B cell (primary cell): ENCODE measurements around the gene OR1J1. TPM values are rescaled to one million over a fixed set of nuclear protein-coding genes. Genes with fewer than 3 reads are reported as not detected.

Experiments
- ATAC-seq: fragments of 200-7000 bp; cut with Tn5 transposase; one replicate; pipeline ENCODE4 v1.10.0; 2021; ENCODE audit warnings: low read depth, mild to moderate bottlenecking, moderate number of reproducible peaks, moderate library complexity
- CTCF ChIA-PET: fragments of 350-600 bp; sonication (Branson Sonifier 250); formaldehyde crosslinking; loops from one replicate; lab custom pipeline; 2021; ENCODE audit warnings: antibody characterized with exemption, inconsistent platforms; lab: Charles Lee
- POLR2A ChIA-PET: fragments of 350-600 bp; sonication (Branson Sonifier 250); formaldehyde crosslinking; loops from one replicate; lab custom pipeline; 2021; ENCODE audit warnings: antibody characterized with exemption; lab: Charles Lee
- DNase-seq: peaks from one replicate; pipeline ENCODE4 v3.0.0; 2013
- H2AFZ ChIP-seq: 2 replicates; pipeline ENCODE4 v1.6.1; 2012; ENCODE audit warnings: mild to moderate bottlenecking, low read depth, low read length; ENCODE audit not compliant: insufficient read depth, poor library complexity, severe bottlenecking
- H3K27ac ChIP-seq, 2 donors: 1 replicate in 1 of 2; 2 replicates in 1 of 2; pipeline ENCODE4 v1.5.1; 2012 to 2013; ENCODE audit warnings: low read length in 2 of 2, mild to moderate bottlenecking in 2 of 2, moderate library complexity in 1 of 2
- H3K27me3 ChIP-seq, 4 experiments: fragments of 200-600 bp in 1 of 4; sonication (generic) in 1 of 4; replicated peaks in 1 of 4; 1 replicate in 2 of 4; 2 replicates in 2 of 4; pipeline versions ENCODE4 v1.6.1 to v1.7.0; 2013 to 2016; ENCODE audit warnings: low read length in 3 of 4, mild to moderate bottlenecking in 2 of 4, mixed read lengths in 1 of 4, moderate library complexity in 1 of 4; ENCODE audit not compliant: insufficient read depth in 4 of 4, control insufficient read depth in 3 of 4; ENCODE audit errors: control extremely low read depth in 1 of 4
- H3K36me3 ChIP-seq, 2 experiments: replicated peaks in 1 of 2; 1 replicate in 1 of 2; 2 replicates in 1 of 2; pipeline versions ENCODE4 v1.6.1 to v1.7.1; 2013; ENCODE audit warnings: low read length in 1 of 2; ENCODE audit not compliant: insufficient read depth in 2 of 2, control insufficient read depth in 1 of 2; ENCODE audit errors: control extremely low read depth in 1 of 2, extremely low read depth in 1 of 2
- H3K4me1 ChIP-seq, 2 donors: fragments of 200-600 bp in 1 of 2; sonication (generic) in 1 of 2; 1 replicate in 1 of 2; 2 replicates in 1 of 2; pipeline versions ENCODE4 v1.5.1 to v1.6.1; 2013 to 2017; ENCODE audit warnings: low read length in 2 of 2; ENCODE audit not compliant: control insufficient read depth in 2 of 2, insufficient read depth in 2 of 2
- H3K4me2 ChIP-seq: replicated peaks from 2 replicates; pipeline ENCODE3; 2012; ENCODE audit warnings: mild to moderate bottlenecking, low read depth, low read length; ENCODE audit not compliant: poor library complexity, severe bottlenecking
- H3K4me3 ChIP-seq, 5 experiments: fragments of 200-600 bp in 1 of 5; sonication (generic) in 1 of 5; 1 replicate in 3 of 5; 2 replicates in 2 of 5; pipeline versions ENCODE4 v1.5.1 to v1.7.0; 2011 to 2016; ENCODE audit warnings: low read length in 4 of 5, mild to moderate bottlenecking in 4 of 5, low read depth in 2 of 5, control low read depth in 1 of 5, moderate library complexity in 1 of 5; ENCODE audit not compliant: insufficient read depth in 1 of 5; ENCODE audit errors: control extremely low read depth in 1 of 5, extremely low read depth in 1 of 5
- H3K79me2 ChIP-seq: fragments of 200-600 bp; sonication (generic); one replicate; pipeline ENCODE4 v1.6.0; 2016; ENCODE audit warnings: low read length; ENCODE audit not compliant: control insufficient read depth, insufficient read depth
- H3K9ac ChIP-seq: fragments of 200-600 bp; sonication (generic); 2 replicates; pipeline ENCODE4 v1.6.1; 2017; ENCODE audit warnings: mild to moderate bottlenecking, low read length, moderate library complexity
- H3K9me3 ChIP-seq, 3 donors: one replicate each; pipeline versions ENCODE4 v1.6.1 to v1.7.1; 2013; ENCODE audit warnings: low read length in 2 of 3; ENCODE audit not compliant: control insufficient read depth in 2 of 3, insufficient read depth in 1 of 3; ENCODE audit errors: control extremely low read depth in 1 of 3
- H4K20me1 ChIP-seq: 2 replicates; pipeline ENCODE4 v1.6.0; 2012; ENCODE audit warnings: mild to moderate bottlenecking, low read length; ENCODE audit not compliant: insufficient read depth, control insufficient read depth, poor library complexity, severe bottlenecking
- H3K27ac Mint-ChIP-seq: one replicate; pipeline ENCODE4 v1.8.0; 2021; ENCODE audit warnings: mixed read lengths
- H3K27me3 Mint-ChIP-seq: one replicate; pipeline ENCODE4 v1.8.0; 2021; ENCODE audit warnings: mixed read lengths
- H3K4me1 Mint-ChIP-seq: one replicate; pipeline ENCODE4 v1.8.0; 2021; ENCODE audit warnings: mixed read lengths
- H3K4me3 Mint-ChIP-seq: one replicate; pipeline ENCODE4 v1.8.0; 2021; ENCODE audit warnings: mixed read lengths
- H3K9me3 Mint-ChIP-seq: one replicate; pipeline ENCODE4 v1.8.0; 2022; ENCODE audit warnings: mixed read lengths; ENCODE audit not compliant: insufficient read depth
- EZH2 ChIP-seq: IDR thresholded peaks from 2 replicates; pipeline ENCODE4 v1.6.1; 2012; ENCODE audit warnings: borderline replicate concordance, low read depth, mild to moderate bottlenecking, moderate library complexity, low read length; ENCODE audit not compliant: insufficient read depth, poor library complexity, severe bottlenecking
- WGBS: methylation state at CpG from one replicate; pipeline ENCODE4 v1.1.5; 2013; ENCODE audit warnings: missing lambda C conversion rate; ENCODE audit not compliant: insufficient coverage; 5-methylcytosine and 5-hydroxymethylcytosine counted together
- intact Hi-C: fragments of 100-400 bp; cut with micrococcal nuclease; formaldehyde crosslinking; loops from one replicate; pipeline ENCODE4 v1.10.0; 2022
- polyA plus RNA-seq: library from polyadenylated mRNA; depleted of rRNA; stranded (reverse); fragments of >200 nt; gene quantifications from 2 replicates; pipeline ENCODE4 v1.2.3, GENCODE V29; 2012
- total RNA-seq, 2 donors: library from RNA; stranded (reverse); fragments of 120-200 nt in 1 of 2; gene quantifications; 1 replicate in 1 of 2; 2 replicates in 1 of 2; pipeline versions ENCODE4 v1.2.3 to v1.2.4, GENCODE V29; 2013 to 2022
- TF ChIP-seq, protein P1 (sequence below): fragments of 200-600 bp; IDR thresholded peaks from one replicate; pipeline ENCODE4 v1.8.0; 2022; ENCODE audit warnings: antibody characterized with exemption, mild to moderate bottlenecking

OR1J1 gene
- total and polyA plus RNA-seq, 2 donors (not counting 1 experiment from before 2014, with no cell fraction given): not detected

DNA sequence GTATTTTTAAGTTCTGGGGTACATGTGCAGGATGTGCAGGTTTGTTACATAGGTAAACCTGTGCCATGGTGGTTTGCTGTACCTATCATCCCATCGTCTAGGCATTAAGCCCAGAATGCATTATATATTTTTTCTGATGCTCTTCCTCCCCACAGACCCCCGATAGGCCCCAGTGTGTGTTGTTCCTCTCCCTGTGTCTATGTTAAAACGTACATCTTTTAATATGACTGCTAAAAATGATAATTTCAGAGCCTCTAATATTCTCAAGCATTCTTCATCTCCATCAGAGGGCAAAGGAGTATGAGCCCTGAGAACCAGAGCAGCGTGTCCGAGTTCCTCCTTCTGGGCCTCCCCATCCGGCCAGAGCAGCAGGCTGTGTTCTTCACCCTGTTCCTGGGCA is 32.8 kb upstream of the OR1J1 start, which contains the start of gene OR1J2:
OR1J2 (plus strand) TSS at position 301 of the 400 bp plus-strand sequence; CDS start at position 301, 0 bp downstream.
- intact Hi-C loops: no loop called here
- no peaks in the 10 kb centered on the region for H3K9me3 Mint-ChIP-seq
- peaks cover 34% of the 10 kb centered on the region for H3K27me3 Mint-ChIP-seq
- Histone ChIP-seq H3K27me3 (no peaks in the 10 kb centered on the region), H3K36me3 (no peaks in the 10 kb centered on the region), H3K27ac (no peak within 1 kb of the TSS), H3K4me2 (no peak within 1 kb of the TSS), H3K4me3 (no peak within 1 kb of the TSS), H3K4me1 (no peaks in the 10 kb centered on the region), H4K20me1 (no peaks in the 10 kb centered on the region), H3K9ac (no peak within 1 kb of the TSS), H3K79me2 (no peaks in the 10 kb centered on the region), H2AFZ (no peak within 1 kb of the TSS), H3K9me3 (no peaks in the 10 kb centered on the region)
- DNase-seq (no peak), ATAC-seq (no peak)
- ChIA-PET POLR2A (no interaction called here), CTCF (no interaction called here)
- no peak within 1 kb of the TSS for H3K4me3 Mint-ChIP-seq
- no peaks in the 10 kb centered on the region for H3K4me1 Mint-ChIP-seq
- 87% methylated on average over 3 of the region's 6 CpGs for WGBS
- TF ChIP-seq EZH2: no peak
- TF ChIP-seq, protein P1, sequence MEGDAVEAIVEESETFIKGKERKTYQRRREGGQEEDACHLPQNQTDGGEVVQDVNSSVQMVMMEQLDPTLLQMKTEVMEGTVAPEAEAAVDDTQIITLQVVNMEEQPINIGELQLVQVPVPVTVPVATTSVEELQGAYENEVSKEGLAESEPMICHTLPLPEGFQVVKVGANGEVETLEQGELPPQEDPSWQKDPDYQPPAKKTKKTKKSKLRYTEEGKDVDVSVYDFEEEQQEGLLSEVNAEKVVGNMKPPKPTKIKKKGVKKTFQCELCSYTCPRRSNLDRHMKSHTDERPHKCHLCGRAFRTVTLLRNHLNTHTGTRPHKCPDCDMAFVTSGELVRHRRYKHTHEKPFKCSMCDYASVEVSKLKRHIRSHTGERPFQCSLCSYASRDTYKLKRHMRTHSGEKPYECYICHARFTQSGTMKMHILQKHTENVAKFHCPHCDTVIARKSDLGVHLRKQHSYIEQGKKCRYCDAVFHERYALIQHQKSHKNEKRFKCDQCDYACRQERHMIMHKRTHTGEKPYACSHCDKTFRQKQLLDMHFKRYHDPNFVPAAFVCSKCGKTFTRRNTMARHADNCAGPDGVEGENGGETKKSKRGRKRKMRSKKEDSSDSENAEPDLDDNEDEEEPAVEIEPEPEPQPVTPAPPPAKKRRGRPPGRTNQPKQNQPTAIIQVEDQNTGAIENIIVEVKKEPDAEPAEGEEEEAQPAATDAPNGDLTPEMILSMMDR: no peak
- no peak within 1 kb of the TSS for H3K27ac Mint-ChIP-seq

DNA sequence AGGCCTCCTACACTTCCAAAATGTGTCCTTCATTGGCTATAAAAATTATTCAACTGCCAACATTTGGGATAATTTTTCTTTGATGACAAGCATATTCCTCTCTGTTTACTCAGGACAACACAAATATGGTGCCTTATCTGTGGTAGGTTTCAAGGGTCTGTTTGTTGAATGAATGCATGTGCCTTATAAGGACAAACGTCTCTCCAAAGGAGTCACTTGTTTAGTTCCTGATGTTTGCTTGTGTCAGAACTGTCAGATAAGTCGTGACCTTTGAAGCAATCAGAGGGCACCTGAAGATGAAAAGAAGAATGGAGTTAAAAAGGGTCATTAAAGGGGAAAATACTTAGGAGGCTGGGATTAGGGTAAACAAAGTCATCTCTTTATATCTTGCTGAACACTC is 29.2 kb upstream of the OR1J1 start:
- Mint-ChIP-seq H3K27ac (no peak overlapping the region), H3K4me1 (no peaks in the 10 kb centered on the region), H3K9me3 (no peaks in the 10 kb centered on the region), H3K4me3 (no peak overlapping the region), H3K27me3 (peaks cover 31% of the 10 kb centered on the region)
- Histone ChIP-seq H3K4me2 (no peak overlapping the region), H3K27ac (no peak overlapping the region), H4K20me1 (no peaks in the 10 kb centered on the region), H3K27me3 (no peaks in the 10 kb centered on the region), H3K9ac (no peak overlapping the region), H3K9me3 (no peaks in the 10 kb centered on the region), H3K4me1 (no peaks in the 10 kb centered on the region), H3K36me3 (no peaks in the 10 kb centered on the region), H2AFZ (no peak overlapping the region), H3K4me3 (no peak overlapping the region), H3K79me2 (no peaks in the 10 kb centered on the region)
- ATAC-seq (no peak), DNase-seq (no peak)
- no peak for TF ChIP-seq EZH2
- TF ChIP-seq, protein P1: no peak
- 72% methylated on average over 2 of the region's 2 CpGs for WGBS
- POLR2A ChIA-PET: no interaction called here
- intact Hi-C loops: no loop called here
- CTCF ChIA-PET: no interaction called here
